Naive thymus-derived CD4-positive, alpha-beta T cell (primary cell): Measurements from ENCODE around the gene MIGA1. TPM values are rescaled to one million over a fixed set of nuclear protein-coding genes. Genes with fewer than 3 reads are reported as not detected.
"Not testable (repeated sequence)": the region's sequence is repeated elsewhere in the genome, so short reads cannot be mapped to it uniquely, and the experiment has no call there.

ENCODE experiments used
- ATAC-seq: fragments of 150-1000 bp; cut with Tn5 transposase; 2 replicates; pipeline ENCODE4 v1.10.0; 2021; ENCODE audit warnings: mild to moderate bottlenecking, moderate library complexity
- CTCF ChIA-PET: fragments of 350-600 bp; sonication (Branson Sonifier 250); formaldehyde crosslinking; loops from one replicate; lab custom pipeline; 2021; ENCODE audit warnings: antibody characterized with exemption; lab: Charles Lee
- POLR2A ChIA-PET: fragments of 350-600 bp; sonication (Branson Sonifier 250); formaldehyde crosslinking; loops from one replicate; lab custom pipeline; 2021; ENCODE audit warnings: antibody characterized with exemption, inconsistent platforms; lab: Charles Lee
- DNase-seq, 9 donors: peaks; one replicate each; pipeline versions ENCODE4 v3.0.0 to v3.0.0-alpha.2; 2020 to 2022; ENCODE audit warnings: mixed read lengths in 1 of 9
- H3K27ac ChIP-seq: one replicate; pipeline ENCODE4 v1.7.0; 2013; ENCODE audit warnings: mild to moderate bottlenecking, low read depth, low read length, moderate library complexity
- H3K27me3 ChIP-seq, 2 donors: one replicate each; pipeline ENCODE4 v1.7.0; 2013; ENCODE audit warnings: low read length in 2 of 2, mild to moderate bottlenecking in 2 of 2, moderate library complexity in 2 of 2; ENCODE audit not compliant: control insufficient read depth in 2 of 2, insufficient read depth in 2 of 2
- H3K36me3 ChIP-seq, 3 experiments: 1 replicate in 2 of 3; 2 replicates in 1 of 3; pipeline ENCODE4 v1.7.0; 2013; ENCODE audit warnings: low read length in 3 of 3, mild to moderate bottlenecking in 3 of 3, moderate library complexity in 1 of 3; ENCODE audit not compliant: insufficient read depth in 3 of 3, control insufficient read depth in 2 of 3
- H3K4me1 ChIP-seq, 2 donors: one replicate each; pipeline ENCODE4 v1.7.0; 2013; ENCODE audit warnings: low read length in 2 of 2, mild to moderate bottlenecking in 2 of 2, moderate library complexity in 1 of 2; ENCODE audit not compliant: control insufficient read depth in 2 of 2, insufficient read depth in 2 of 2
- H3K4me3 ChIP-seq: 2 replicates; pipeline ENCODE4 v1.7.0; 2013; ENCODE audit warnings: mild to moderate bottlenecking, low read length
- H3K9me3 ChIP-seq, 3 experiments: 1 replicate in 2 of 3; 2 replicates in 1 of 3; pipeline ENCODE4 v1.7.0; 2013; ENCODE audit warnings: low read length in 3 of 3; ENCODE audit not compliant: control insufficient read depth in 2 of 3
- H3K27ac Mint-ChIP-seq, 9 donors: one replicate each; pipeline ENCODE4 v1.8.0; 2020 to 2022; ENCODE audit warnings: mixed read lengths in 9 of 9, mild to moderate bottlenecking in 8 of 9, moderate library complexity in 5 of 9, inconsistent platforms in 2 of 9
- H3K27me3 Mint-ChIP-seq, 5 donors: one replicate each; pipeline ENCODE4 v1.8.0; 2021 to 2022; ENCODE audit warnings: mixed read lengths in 5 of 5, mild to moderate bottlenecking in 1 of 5
- H3K36me3 Mint-ChIP-seq, 5 donors: one replicate each; pipeline ENCODE4 v1.8.0; 2020 to 2022; ENCODE audit warnings: mixed read lengths in 5 of 5, mild to moderate bottlenecking in 3 of 5, inconsistent platforms in 1 of 5
- H3K4me1 Mint-ChIP-seq, 7 donors: one replicate each; pipeline ENCODE4 v1.8.0; 2020 to 2022; ENCODE audit warnings: mixed read lengths in 7 of 7, mild to moderate bottlenecking in 3 of 7, inconsistent platforms in 1 of 7
- H3K4me3 Mint-ChIP-seq, 10 donors: one replicate each; pipeline ENCODE4 v1.8.0; 2020 to 2022; ENCODE audit warnings: mild to moderate bottlenecking in 10 of 10, mixed read lengths in 10 of 10, moderate library complexity in 6 of 10, inconsistent platforms in 2 of 10
- H3K9me3 Mint-ChIP-seq, 11 donors: one replicate each; pipeline ENCODE4 v1.8.0; 2020 to 2022; ENCODE audit warnings: mixed read lengths in 11 of 11, mild to moderate bottlenecking in 4 of 11, inconsistent platforms in 1 of 11, moderate library complexity in 1 of 11
- intact Hi-C, 2 donors: fragments of 100-400 bp; cut with micrococcal nuclease; formaldehyde crosslinking; loops; one replicate each; pipeline ENCODE4 v1.15.1; 2023
- polyA plus RNA-seq, 2 donors: library from polyadenylated mRNA; unstranded; fragments of 300-500 nt; fragmentation: Illumina TruSeq; gene quantifications; one replicate each; pipeline ENCODE4 v1.2.3, GENCODE V29; 2021
- total RNA-seq, 6 experiments: library from RNA in 5 of 6; stranded (reverse) in 5 of 6; gene quantifications; 1 replicate in 5 of 6; 2 replicates in 1 of 6; pipeline ENCODE4 v1.2.3 and lab custom pipeline; 2021 to 2026

MIGA1 gene
- total and polyA plus RNA-seq, 7 experiments from 2014 or later: 8.8 to 23.5 (median 12.4) TPM

DNA sequence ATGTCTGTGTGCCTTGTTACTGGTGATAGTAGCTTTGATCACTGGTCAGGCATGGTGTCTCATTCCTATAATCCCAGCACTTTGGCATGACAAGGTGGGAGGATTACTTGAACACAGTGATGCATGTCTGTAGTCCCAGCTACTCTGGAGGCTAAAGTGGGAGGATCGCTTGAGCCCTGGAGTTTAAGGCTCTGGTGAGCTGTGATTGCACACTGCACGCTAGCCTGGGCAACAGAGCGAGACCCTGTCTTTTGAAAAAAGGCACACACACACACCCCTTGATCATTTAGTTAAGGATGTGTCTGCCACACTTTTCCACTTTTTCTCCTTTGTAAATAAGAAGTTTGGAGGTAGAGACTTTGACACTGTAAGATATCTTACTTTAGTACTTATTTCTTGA lies 15.1 kb downstream of the MIGA1 start:
- Histone ChIP-seq H3K4me3 (no peak overlapping the region), H3K36me3 (peaks cover 0 to 12% (median 0%) of the 10 kb centered on the region in 3 experiments), H3K27ac (no peak overlapping the region), H3K9me3 (no peaks in the 10 kb centered on the region), H3K27me3 (no peaks in the 10 kb centered on the region), H3K4me1 (no peaks in the 10 kb centered on the region)
- H3K36me3 Mint-ChIP-seq: peaks cover 0 to 45% (median 17%) of the 10 kb centered on the region in 5 donors
- H3K4me1 Mint-ChIP-seq: peaks cover 4 to 41% (median 33%) of the 10 kb centered on the region in 7 donors
- no peak overlapping the region for H3K4me3 Mint-ChIP-seq
- no peaks in the 10 kb centered on the region for H3K9me3 Mint-ChIP-seq
- H3K27me3 Mint-ChIP-seq: no peaks in the 10 kb centered on the region
- ATAC-seq (no peak), DNase-seq (no peak)
- intact Hi-C loops: loop anchor here in 1 of 2 donors (5.0 kb wide), 1 partner anchor 37 kb away; the partner anchor contains the start of gene USP33
- ChIA-PET POLR2A (no interaction called here), CTCF (interaction anchor here (0.7 kb wide), 1 partner anchor 25 kb away, joined by 3 read pairs; no protein-coding TSS in a partner anchor)
- peak overlapping the region in 1 of 9 donors; percentile 2 for H3K27ac Mint-ChIP-seq

DNA sequence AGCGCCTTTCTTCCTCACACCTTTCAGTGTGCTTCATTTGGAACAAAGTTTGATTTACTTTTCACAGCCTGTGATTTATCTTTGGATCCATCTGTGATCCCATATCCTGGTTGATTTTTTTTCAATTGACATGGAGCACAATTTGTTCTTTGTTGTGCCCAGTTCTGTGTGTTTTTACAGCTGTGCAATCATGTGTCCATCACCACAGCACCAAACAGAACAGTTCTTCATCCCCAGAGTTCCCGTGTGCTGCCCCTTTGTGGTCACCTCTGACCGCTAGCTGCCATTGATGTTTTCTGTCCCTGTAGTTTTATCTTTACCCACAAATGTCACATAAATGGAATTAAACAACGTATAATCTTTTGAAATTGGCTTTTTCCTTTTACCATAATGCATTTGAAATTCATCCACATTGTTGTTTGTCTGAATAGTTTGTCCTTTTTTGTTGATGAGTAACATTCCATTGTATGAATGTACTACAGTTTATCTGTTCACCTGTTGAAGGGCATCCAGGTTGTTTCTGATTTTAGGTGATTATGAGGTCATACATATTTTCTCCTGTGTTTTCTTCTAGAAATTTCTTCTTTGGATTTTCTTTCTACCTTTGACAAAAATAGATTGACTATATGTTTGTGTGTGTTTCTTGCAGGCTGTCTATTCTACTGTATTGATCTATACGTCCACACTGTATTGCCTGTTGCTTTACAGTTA lies 17.4 kb downstream of the MIGA1 start:
- no peak overlapping the region for H3K4me3 ChIP-seq
- ATAC-seq (no peak), DNase-seq (no peak)
- intact Hi-C loops: no loop called here
- H3K4me1 ChIP-seq: no peaks in the 10 kb centered on the region
- H3K36me3 ChIP-seq: peaks cover 0 to 13% (median 2%) of the 10 kb centered on the region in 3 experiments
- H3K27ac ChIP-seq: no peak overlapping the region
- Mint-ChIP-seq H3K27ac (peak overlapping the region in 1 of 9 donors; percentile 46), H3K27me3 (no peaks in the 10 kb centered on the region), H3K9me3 (no peaks in the 10 kb centered on the region), H3K36me3 (peaks cover 0 to 44% (median 18%) of the 10 kb centered on the region in 5 donors), H3K4me1 (peaks cover 4 to 49% (median 40%) of the 10 kb centered on the region in 7 donors), H3K4me3 (no peak overlapping the region)
- ChIA-PET POLR2A (no interaction called here), CTCF (interaction anchor here (0.6 kb wide), 1 partner anchor 251 kb away, joined by 3 read pairs; no protein-coding TSS in a partner anchor)
- no peaks in the 10 kb centered on the region for H3K27me3 ChIP-seq
- no peaks in the 10 kb centered on the region for H3K9me3 ChIP-seq

DNA sequence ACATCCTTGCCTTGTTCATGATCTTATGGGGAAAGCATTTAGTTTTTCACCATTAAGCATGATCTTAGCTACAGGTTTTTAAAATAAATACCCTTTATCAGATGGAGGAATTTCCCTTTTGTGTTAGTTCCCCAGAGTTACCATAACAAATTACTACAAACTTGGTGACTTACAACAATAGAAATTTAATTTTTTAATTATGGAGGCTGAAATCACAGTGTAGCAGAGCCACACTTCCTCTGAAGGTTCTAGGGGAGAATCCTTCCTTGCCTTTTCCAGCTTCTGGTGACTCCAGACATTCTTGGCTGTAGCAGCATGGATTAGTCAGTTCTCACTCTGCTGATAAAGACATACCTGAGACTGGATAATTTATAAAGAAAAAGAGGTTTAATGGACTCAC lies 18.5 kb downstream of the MIGA1 start:
- POLR2A ChIA-PET: interaction anchor here (0.7 kb wide), 1 partner anchor 200 kb away, joined by 3 read pairs; no protein-coding TSS in a partner anchor
- Histone ChIP-seq H3K27me3 (no peaks in the 10 kb centered on the region), H3K4me1 (no peaks in the 10 kb centered on the region), H3K27ac (no peak overlapping the region), H3K9me3 (no peaks in the 10 kb centered on the region), H3K4me3 (no peak overlapping the region), H3K36me3 (peaks cover 0 to 14% (median 8%) of the 10 kb centered on the region in 3 experiments)
- Mint-ChIP-seq H3K36me3 (peaks cover 0 to 46% (median 15%) of the 10 kb centered on the region in 5 donors), H3K4me3 (no peak overlapping the region), H3K9me3 (no peaks in the 10 kb centered on the region), H3K27ac (no peak overlapping the region), H3K27me3 (no peaks in the 10 kb centered on the region), H3K4me1 (peaks cover 2 to 43% (median 33%) of the 10 kb centered on the region in 7 donors)
- ATAC-seq (no peak), DNase-seq (no peak)
- intact Hi-C loops: no loop called here
- CTCF ChIA-PET: interaction anchor here (0.7 kb wide), 1 partner anchor 17 kb away, joined by 3 read pairs; no protein-coding TSS in a partner anchor

DNA sequence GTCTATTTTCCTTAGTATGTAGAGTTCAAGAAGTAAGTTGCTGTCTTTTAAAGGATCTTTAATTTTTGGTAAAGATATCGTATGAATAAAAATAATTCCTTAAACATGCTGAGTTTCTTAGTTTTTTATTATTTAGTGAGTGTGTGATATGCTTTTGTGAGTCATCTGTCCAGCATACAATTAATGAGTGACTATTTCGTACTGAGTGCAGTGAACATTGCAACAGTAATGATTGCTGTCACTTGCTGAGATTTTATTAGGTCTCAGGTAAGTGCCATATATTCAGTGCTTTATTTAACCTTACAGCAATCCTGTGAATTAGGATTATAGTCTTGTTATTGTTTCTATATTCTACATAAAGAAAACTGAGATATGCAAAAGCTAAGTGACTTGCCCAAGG lies 22.6 kb downstream of the MIGA1 start:
- no peak overlapping the region for H3K4me3 ChIP-seq
- no peak overlapping the region for H3K27ac ChIP-seq
- DNase-seq (no peak), ATAC-seq (no peak)
- ChIA-PET CTCF (no interaction called here), POLR2A (no interaction called here)
- H3K36me3 ChIP-seq: peaks cover 4 to 21% (median 12%) of the 10 kb centered on the region in 3 experiments
- Mint-ChIP-seq H3K36me3 (peaks cover 3 to 56% (median 23%) of the 10 kb centered on the region in 5 donors), H3K4me1 (peaks cover 0 to 34% (median 25%) of the 10 kb centered on the region in 7 donors), H3K4me3 (no peak overlapping the region), H3K27me3 (no peaks in the 10 kb centered on the region), H3K27ac (peak overlapping the region in 3 of 9 donors; percentile 14 to 72 (median 21)), H3K9me3 (no peaks in the 10 kb centered on the region)
- no peaks in the 10 kb centered on the region for H3K27me3 ChIP-seq
- H3K4me1 ChIP-seq: no peaks in the 10 kb centered on the region
- no peaks in the 10 kb centered on the region for H3K9me3 ChIP-seq
- intact Hi-C loops: no loop called here

DNA sequence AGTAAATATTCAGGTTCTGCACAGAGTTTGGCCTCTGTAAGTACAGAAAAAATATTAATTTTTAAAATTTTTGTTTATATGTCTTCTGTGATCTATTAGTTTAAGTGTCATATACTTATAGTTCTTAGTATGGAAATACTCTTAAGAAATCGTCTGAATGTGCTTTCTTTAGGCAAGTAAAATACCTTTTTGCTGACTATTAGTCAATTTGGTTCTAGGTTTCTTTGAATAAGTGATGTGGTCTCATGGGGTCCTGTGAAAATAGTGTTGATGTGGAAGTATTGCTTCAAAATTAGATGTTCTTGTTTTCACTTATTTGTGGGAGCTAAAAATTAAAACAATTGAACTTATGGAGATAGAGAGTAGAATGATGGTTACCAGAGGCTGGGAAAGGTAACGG lies 23.9 kb downstream of the MIGA1 start:
- H3K36me3 ChIP-seq: peaks cover 10 to 32% (median 12%) of the 10 kb centered on the region in 3 experiments
- ATAC-seq: no peak
- peak overlapping the region in 3 of 9 donors; percentile 34 to 74 (median 36) for H3K27ac Mint-ChIP-seq
- H3K27me3 ChIP-seq: no peaks in the 10 kb centered on the region
- ChIA-PET POLR2A (no interaction called here), CTCF (no interaction called here)
- H3K9me3 Mint-ChIP-seq: no peaks in the 10 kb centered on the region
- intact Hi-C loops: no loop called here
- no peak overlapping the region for H3K27ac ChIP-seq
- no peaks in the 10 kb centered on the region for H3K4me1 ChIP-seq
- no peaks in the 10 kb centered on the region for H3K27me3 Mint-ChIP-seq
- no peaks in the 10 kb centered on the region for H3K9me3 ChIP-seq
- DNase-seq: no peak
- peaks cover 3 to 51% (median 16%) of the 10 kb centered on the region in 5 donors for H3K36me3 Mint-ChIP-seq
- peaks cover 0 to 21% (median 13%) of the 10 kb centered on the region in 7 donors for H3K4me1 Mint-ChIP-seq
- H3K4me3 ChIP-seq: no peak overlapping the region
- no peak overlapping the region for H3K4me3 Mint-ChIP-seq

DNA sequence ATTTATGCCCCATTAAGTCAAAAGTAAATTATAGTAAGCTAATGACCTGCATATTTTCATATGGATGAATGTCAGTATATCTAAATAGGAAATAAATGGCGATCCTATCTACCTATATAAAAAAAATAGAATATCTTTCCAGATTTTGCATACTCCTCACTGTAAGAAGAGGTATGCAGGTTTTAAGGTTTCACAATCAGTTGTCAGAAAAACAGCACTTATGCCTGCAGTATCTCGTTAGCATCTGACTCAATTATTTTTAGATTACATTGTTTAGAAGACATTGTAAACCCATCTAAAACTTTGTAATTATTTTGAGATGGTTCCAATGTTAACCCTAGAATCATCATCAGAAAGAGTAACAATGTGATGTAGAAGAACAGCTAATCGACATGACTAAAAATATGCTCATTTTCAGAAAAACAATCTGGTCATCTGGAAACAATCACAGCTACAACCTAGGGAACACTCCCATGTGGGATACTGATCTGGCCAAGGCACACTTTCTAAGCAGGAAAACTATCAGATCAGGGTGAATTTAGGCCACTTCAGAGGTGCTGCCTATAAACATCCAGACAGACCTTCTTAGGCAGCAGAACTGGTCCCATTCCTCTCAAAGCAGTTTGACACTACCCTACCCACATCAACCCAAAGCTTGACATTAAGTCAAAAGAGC lies 30.5 kb downstream of the MIGA1 start:
- POLR2A ChIA-PET: interaction anchor here (0.6 kb wide), 1 partner anchor 43 kb away, joined by 5 read pairs; no protein-coding TSS in a partner anchor
- ATAC-seq, intact Hi-C loops, H3K9me3 ChIP-seq, H3K27ac ChIP-seq, DNase-seq, H3K27ac Mint-ChIP-seq, H3K27me3 Mint-ChIP-seq, H3K4me3 Mint-ChIP-seq, H3K4me3 ChIP-seq, H3K9me3 Mint-ChIP-seq, H3K4me1 ChIP-seq, H3K27me3 ChIP-seq, H3K4me1 Mint-ChIP-seq: not testable (repeated sequence)
- H3K36me3 ChIP-seq: peaks cover 11 to 40% (median 18%) of the 10 kb centered on the region in 3 experiments
- H3K36me3 Mint-ChIP-seq: peaks cover 7 to 58% (median 28%) of the 10 kb centered on the region in 5 donors
- CTCF ChIA-PET: interaction anchor here (0.7 kb wide), 1 partner anchor 248 kb away, joined by 4 read pairs; no protein-coding TSS in a partner anchor
